Smooth muscle cell (in vitro differentiated cells): ENCODE measurements around the gene ABHD10. TPM values are rescaled to one million over a fixed set of nuclear protein-coding genes. Genes with fewer than 3 reads are reported as not detected.

Experiments
- DNase-seq: peaks from one replicate; lab custom pipeline; 2025; ENCODE audit not compliant: unreplicated experiment; lab: John Stamatoyannopoulos, UW
- H2AFZ ChIP-seq: fragments of 200-600 bp; sonication (generic); 2 replicates; pipeline ENCODE4 v1.6.0; 2016; ENCODE audit warnings: antibody characterized with exemption, low read depth, mild to moderate bottlenecking
- H3F3A ChIP-seq: fragments of 200-600 bp; sonication (generic); 2 replicates; pipeline ENCODE4 v1.6.0; 2017; ENCODE audit warnings: antibody characterized with exemption, low read depth
- H3K27ac ChIP-seq: fragments of 200-600 bp; sonication (generic); 2 replicates; pipeline ENCODE4 v1.5.1; 2016; ENCODE audit warnings: low read depth, mild to moderate bottlenecking
- H3K27me3 ChIP-seq: fragments of 200-600 bp; sonication (generic); 2 replicates; pipeline ENCODE4 v1.6.1; 2016; ENCODE audit warnings: low read depth, mild to moderate bottlenecking
- H3K36me3 ChIP-seq: fragments of 200-600 bp; sonication (generic); 2 replicates; pipeline ENCODE4 v1.5.1; 2016; ENCODE audit warnings: low read depth
- H3K4me1 ChIP-seq: fragments of 200-600 bp; sonication (generic); 2 replicates; pipeline ENCODE4 v1.5.1; 2016; ENCODE audit warnings: low read depth
- H3K4me2 ChIP-seq: fragments of 200-600 bp; sonication (generic); 2 replicates; pipeline ENCODE4 v1.6.0; 2016; ENCODE audit warnings: mild to moderate bottlenecking
- H3K4me3 ChIP-seq: fragments of 200-600 bp; sonication (generic); 2 replicates; pipeline ENCODE4 v1.5.1; 2016; ENCODE audit warnings: mild to moderate bottlenecking
- H3K79me2 ChIP-seq: fragments of 200-600 bp; sonication (generic); 2 replicates; pipeline ENCODE4 v1.6.0; 2016; ENCODE audit warnings: low read depth, mild to moderate bottlenecking
- H3K9ac ChIP-seq: fragments of 200-600 bp; sonication (generic); 2 replicates; pipeline ENCODE4 v1.6.0; 2016; ENCODE audit warnings: low read depth
- H3K9me3 ChIP-seq: fragments of 200-600 bp; sonication (generic); replicated peaks from 2 replicates; pipeline ENCODE4 v1.5.1; 2016; ENCODE audit warnings: low read depth
- H4K20me1 ChIP-seq: fragments of 200-600 bp; sonication (generic); 2 replicates; pipeline ENCODE4 v1.6.0; 2016; ENCODE audit warnings: low read depth
- WGBS: methylation state at CpG from one replicate; pipeline ENCODE4 v1.1.7; 2016; ENCODE audit warnings: low lambda C conversion rate; 5-methylcytosine and 5-hydroxymethylcytosine counted together
- polyA plus RNA-seq: library from polyadenylated mRNA; unstranded; fragments of >200 nt; fragmentation: Nextera tagmentation; extraction: Ambion mirVana; gene quantifications from 2 replicates; pipeline ENCODE4 v1.2.1, GENCODE V29; 2016
- total RNA-seq: library from RNA; depleted of rRNA; stranded (reverse); fragments of >200 nt; gene quantifications from 2 replicates; pipeline ENCODE4 v1.2.3, GENCODE V29; 2014
- TF ChIP-seq, protein P1 (sequence below): fragments of 200-600 bp; sonication (generic); IDR thresholded peaks from 2 replicates; pipeline ENCODE4 v1.5.1; 2017; ENCODE audit warnings: borderline replicate concordance, mild to moderate bottlenecking, antibody characterized with exemption; ENCODE audit not compliant: insufficient read depth, poor library complexity, severe bottlenecking

ABHD10 gene
- total and polyA plus RNA-seq, 2 experiments from 2014 or later: 44.1 to 44.9 TPM

DNA sequence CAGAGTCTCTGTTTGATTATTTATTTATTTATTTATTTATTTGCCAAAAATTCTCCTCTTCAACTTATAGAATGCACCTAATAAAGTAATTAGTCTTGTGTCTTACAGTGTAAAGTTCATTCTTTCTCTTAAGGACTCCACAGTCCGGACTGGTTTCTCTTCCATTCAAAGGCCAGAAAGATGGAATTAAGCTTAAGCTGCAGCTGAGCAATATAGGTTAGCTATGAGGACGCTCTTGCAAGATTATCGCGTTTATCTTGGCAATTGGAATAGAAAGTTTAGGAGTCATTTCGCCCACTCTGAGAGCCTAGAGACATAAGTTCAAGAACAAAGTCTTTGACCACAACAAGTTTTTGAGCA is 34.9 kb downstream of the ABHD10 start:
- no peak overlapping the region for H3K9ac ChIP-seq
- H3K79me2 ChIP-seq: no peaks in the 10 kb centered on the region
- H3K36me3 ChIP-seq: no peaks in the 10 kb centered on the region
- H3K9me3 ChIP-seq: no peaks in the 10 kb centered on the region
- no peak overlapping the region for H3K27ac ChIP-seq
- TF ChIP-seq, protein P1, sequence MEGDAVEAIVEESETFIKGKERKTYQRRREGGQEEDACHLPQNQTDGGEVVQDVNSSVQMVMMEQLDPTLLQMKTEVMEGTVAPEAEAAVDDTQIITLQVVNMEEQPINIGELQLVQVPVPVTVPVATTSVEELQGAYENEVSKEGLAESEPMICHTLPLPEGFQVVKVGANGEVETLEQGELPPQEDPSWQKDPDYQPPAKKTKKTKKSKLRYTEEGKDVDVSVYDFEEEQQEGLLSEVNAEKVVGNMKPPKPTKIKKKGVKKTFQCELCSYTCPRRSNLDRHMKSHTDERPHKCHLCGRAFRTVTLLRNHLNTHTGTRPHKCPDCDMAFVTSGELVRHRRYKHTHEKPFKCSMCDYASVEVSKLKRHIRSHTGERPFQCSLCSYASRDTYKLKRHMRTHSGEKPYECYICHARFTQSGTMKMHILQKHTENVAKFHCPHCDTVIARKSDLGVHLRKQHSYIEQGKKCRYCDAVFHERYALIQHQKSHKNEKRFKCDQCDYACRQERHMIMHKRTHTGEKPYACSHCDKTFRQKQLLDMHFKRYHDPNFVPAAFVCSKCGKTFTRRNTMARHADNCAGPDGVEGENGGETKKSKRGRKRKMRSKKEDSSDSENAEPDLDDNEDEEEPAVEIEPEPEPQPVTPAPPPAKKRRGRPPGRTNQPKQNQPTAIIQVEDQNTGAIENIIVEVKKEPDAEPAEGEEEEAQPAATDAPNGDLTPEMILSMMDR: no peak
- no peak overlapping the region for H2AFZ ChIP-seq
- H3K4me2 ChIP-seq: no peak overlapping the region
- H3K27me3 ChIP-seq: no peaks in the 10 kb centered on the region
- no peak for DNase-seq
- peaks cover 4% of the 10 kb centered on the region for H3K4me1 ChIP-seq
- H3K4me3 ChIP-seq: no peak overlapping the region
- H4K20me1 ChIP-seq: no peaks in the 10 kb centered on the region
- no peaks in the 10 kb centered on the region for H3F3A ChIP-seq
- 69% methylated on average over 5 of the region's 5 CpGs for WGBS

GRCh38 chr3:112017091-112017490 is 38.3 kb downstream of the ABHD10 start:
- TF ChIP-seq, protein P1: no peak
- DNase-seq: no peak
- H3K79me2 ChIP-seq: no peaks in the 10 kb centered on the region
- no peaks in the 10 kb centered on the region for H3K27me3 ChIP-seq
- H2AFZ ChIP-seq: no peak overlapping the region
- no peaks in the 10 kb centered on the region for H3K36me3 ChIP-seq
- no peaks in the 10 kb centered on the region for H3K9me3 ChIP-seq
- peaks cover 4% of the 10 kb centered on the region for H3K4me1 ChIP-seq
- no peaks in the 10 kb centered on the region for H3F3A ChIP-seq
- H3K4me3 ChIP-seq: no peak overlapping the region
- H3K9ac ChIP-seq: no peak overlapping the region
- H4K20me1 ChIP-seq: no peaks in the 10 kb centered on the region
- no peak overlapping the region for H3K4me2 ChIP-seq
- no peak overlapping the region for H3K27ac ChIP-seq

DNA sequence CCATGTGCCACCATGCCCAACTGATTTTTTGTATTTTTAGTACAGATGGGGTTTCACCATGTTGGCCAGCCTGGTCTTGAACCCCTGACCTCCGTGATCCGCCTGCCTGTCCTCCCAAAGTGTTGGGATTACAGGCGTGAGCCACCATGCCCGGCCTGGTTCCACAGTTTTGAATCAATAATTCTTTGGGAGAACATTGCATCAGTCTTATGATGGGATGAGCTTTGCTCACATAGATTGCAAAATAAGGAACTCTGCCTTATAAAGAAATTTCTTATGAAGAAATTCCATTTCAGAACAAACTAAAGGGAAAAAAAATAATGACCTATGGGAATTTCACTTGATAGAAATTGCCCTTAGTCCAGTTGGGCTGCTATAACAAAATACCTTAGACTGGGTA is 39.9 kb downstream of the ABHD10 start:
- Histone ChIP-seq H3K9me3 (no peaks in the 10 kb centered on the region), H3K79me2 (no peaks in the 10 kb centered on the region), H2AFZ (no peak overlapping the region), H3K9ac (no peak overlapping the region), H3F3A (no peaks in the 10 kb centered on the region), H3K36me3 (no peaks in the 10 kb centered on the region), H3K4me3 (no peak overlapping the region), H3K4me1 (no peaks in the 10 kb centered on the region), H3K27me3 (no peaks in the 10 kb centered on the region), H4K20me1 (no peaks in the 10 kb centered on the region), H3K27ac (no peak overlapping the region), H3K4me2 (no peak overlapping the region)
- no peak for DNase-seq
- 98% methylated on average over 4 of the region's 4 CpGs for WGBS
- TF ChIP-seq, protein P1: no peak

DNA sequence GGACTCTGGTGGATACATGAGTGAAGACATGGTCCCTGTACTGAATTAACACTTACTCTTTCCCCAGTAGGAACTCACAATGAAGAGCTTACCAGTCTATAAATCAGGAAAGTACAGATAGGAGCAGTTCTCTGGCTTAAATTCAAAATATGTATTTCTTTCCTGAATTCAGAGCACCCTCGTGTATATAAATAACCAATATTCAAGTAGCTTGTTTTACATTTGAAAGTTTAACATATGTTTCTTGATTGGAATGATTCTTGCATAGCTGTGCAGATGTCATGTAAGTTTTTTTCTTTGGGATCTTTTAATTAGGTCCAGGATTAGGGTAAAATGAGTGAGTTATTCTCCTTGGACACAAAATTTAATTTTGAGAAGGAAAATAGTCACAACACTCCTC is 40.9 kb downstream of the ABHD10 start:
- H3K36me3 ChIP-seq: no peaks in the 10 kb centered on the region
- H3K27me3 ChIP-seq: no peaks in the 10 kb centered on the region
- H3K4me2 ChIP-seq: no peak overlapping the region
- H3K9me3 ChIP-seq: no peaks in the 10 kb centered on the region
- no peak overlapping the region for H3K9ac ChIP-seq
- DNase-seq: no peak
- H4K20me1 ChIP-seq: no peaks in the 10 kb centered on the region
- 88% methylated on average over 1 of the region's 1 CpG for WGBS
- TF ChIP-seq, protein P1: no peak
- H3K4me3 ChIP-seq: no peak overlapping the region
- no peak overlapping the region for H2AFZ ChIP-seq
- H3K27ac ChIP-seq: no peak overlapping the region
- no peaks in the 10 kb centered on the region for H3K79me2 ChIP-seq
- H3F3A ChIP-seq: no peaks in the 10 kb centered on the region
- no peaks in the 10 kb centered on the region for H3K4me1 ChIP-seq
